ENCODE data around the gene PRRG2. TPM values are rescaled to one million over a fixed set of nuclear protein-coding genes. Genes with fewer than 3 reads are reported as not detected.
A peak's percentile ranks its signal among the peaks of the same experiment; 100 is the strongest.

PRRG2 gene
- total and polyA plus RNA-seq, 10 of the 15 experiments (the other 5 are each of a cell fraction or from before 2014, with no cell fraction given): 0.09 to 2.1 (median 0.86) TPM

- no peaks in the 10 kb centered on the region for H3K9me3 ChIP-seq (replicated peaks; ENCODE audit: control insufficient read depth, insufficient read depth, low read length)
- intact Hi-C loops (cut with micrococcal nuclease; ENCODE audit: unreplicated experiment) (loop anchor here (1.0 to 5.0 kb wide), 2 partner anchors 11 to 51 kb away; partner anchors contain the start of genes NOSIP, RRAS and SCAF1), in situ Hi-C loops (cut with MboI) (no loop called here)
- no peak for FAIRE-seq
- peaks cover 0 to 8% of the 10 kb centered on the region in 2 experiments; a peak in 2 of 4 replicates for H3K36me3 ChIP-seq (ENCODE audit: control insufficient read depth in 2 of 2, insufficient read depth in 2 of 2, low read length in 1 of 2)
- H2AFZ ChIP-seq (ENCODE audit: control insufficient read depth, low read depth, low read length): peak within 1 kb of the TSS; percentile 85
- H3K27me3 ChIP-seq (replicated peaks in 1 of 2; ENCODE audit: control insufficient read depth in 2 of 2, insufficient read depth in 2 of 2, low read length in 1 of 2): no peaks in the 10 kb centered on the region
- no peak for DNase-seq (ENCODE audit: low read depth, low spot score)
- peak within 1 kb of the TSS; percentile 90 for H3K27ac ChIP-seq (ENCODE audit: control insufficient read depth, insufficient read depth)
- peaks cover 3% of the 10 kb centered on the region; the same call in 1 of the 2 replicates for H4K20me1 ChIP-seq (ENCODE audit: control insufficient read depth, insufficient read depth)
- peak within 1 kb of the TSS; percentile 100 for H3K4me2 ChIP-seq (ENCODE audit: control insufficient read depth, insufficient read depth)
- H3K79me2 ChIP-seq (ENCODE audit: control insufficient read depth, insufficient read depth, low read length): peaks cover 28% of the 10 kb centered on the region
- H3K4me3 ChIP-seq: peak within 1 kb of the TSS; percentile 89
- 0% methylated on average over 6 of the region's 66 CpGs for WGBS (ENCODE audit: insufficient coverage, insufficient replicate concordance, low lambda C conversion rate, missing lambda C conversion rate)
- H3K9ac ChIP-seq (ENCODE audit: control insufficient read depth, insufficient read depth, low read length): peak within 1 kb of the TSS; percentile 95
- peaks cover 15% of the 10 kb centered on the region for H3K4me1 ChIP-seq (ENCODE audit: control insufficient read depth, insufficient read depth, low read length)
- ChIA-PET CTCF (interaction anchor here (0.7 to 1.1 kb wide), 3 partner anchors 21 to 85 kb away, joined by 3 to 5 read pairs (median 4); partner anchors contain the start of gene RRAS), POLR2A (interaction anchor here (0.5 to 4.8 kb wide), 9 partner anchors 10 to 320 kb away, joined by 3 to 49 read pairs (median 6); partner anchors contain the start of genes AP2A1, NOSIP, PNKP and PRMT1), SMC1A (ENCODE audit: uncharacterized antibody, unreplicated experiment) (interaction anchor here (1.0 to 2.2 kb wide), 5 partner anchors 11 to 85 kb away, joined by 3 to 7 read pairs (median 4); partner anchors contain the start of genes NOSIP, PRRG2 and RRAS), RAD21 (ENCODE audit: unreplicated experiment) (interaction anchor here (1.0 to 1.5 kb wide), 5 partner anchors 49 to 139 kb away, joined by 3 to 9 read pairs (median 4); partner anchors contain the start of genes BCL2L12, IRF3 and RRAS)
- peak; percentile 52 for ATAC-seq
- BruUV-seq (replicated peaks): no TSS peak
- TF ChIP-seq EZH2 (IDR thresholded peaks at IDR 0.05; ENCODE audit: borderline replicate concordance, control insufficient read depth, low read depth, low read length): no peak
- TF ChIP-seq PAX5 (IDR thresholded peaks at IDR 0.05; ENCODE audit: borderline replicate concordance, low read depth, low read length): peak; percentile 68
- TF ChIP-seq POLR2A (IDR thresholded peaks at IDR 0.05; ENCODE audit: low read depth, low read length): peak; percentile 72; the same call in 1 of the 2 replicates
- TF ChIP-seq ZBTB40 (IDR thresholded peaks at IDR 0.05; ENCODE audit: borderline replicate concordance): no peak
- 0 out of 2 replicates have a peak, but pooled peaks have one; percentile 43 for TF ChIP-seq SMAD5 (IDR thresholded peaks at IDR 0.05; ENCODE audit: low read depth)
- TF ChIP-seq POU2F2 (IDR thresholded peaks at IDR 0.05; ENCODE audit: borderline replicate concordance, low read depth, low read length): peak; percentile 66; the same call in 1 of the 3 replicates
- TF ChIP-seq ATF3 (IDR thresholded peaks at IDR 0.05; ENCODE audit: borderline replicate concordance, extremely low read depth, low read depth, low read length): no peak
- peak; percentile 3; the same call in 1 of the 2 replicates for TF ChIP-seq NKRF (conservative IDR thresholded peaks at IDR 0.05)
- TF ChIP-seq ATF2 (IDR thresholded peaks at IDR 0.05; ENCODE audit: low read length): no peak
- TF ChIP-seq NFYA (IDR thresholded peaks at IDR 0.05; ENCODE audit: borderline replicate concordance, low read depth, low read length): no peak
- TF ChIP-seq MLLT1 (IDR thresholded peaks at IDR 0.05): 0 out of 2 replicates have a peak, but pooled peaks have one; percentile 6
These were observed 10.0 kb downstream of the PRRG2 start, which contains the start of gene PRR12 for GRCh38 chr19:49590971-49591730. TSS of gene PRR12 (plus strand) at chr19:49591182. CDS start at chr19:49591655, 473 bp downstream.
